Caco-2 (cell line): ENCODE results near the gene DHRSX. TPM values are rescaled to one million over a fixed set of nuclear protein-coding genes. Genes with fewer than 3 reads are reported as not detected.

Source experiments
- BruUV-seq: library from RNA; stranded (reverse); fragments of 400-500 nt; replicated peaks from 2 replicates; lab custom pipeline; 2021; lab: Mats Ljungman, UMichigan
- CTCF ChIA-PET: fragments of 300-600 bp; sonication (Branson Sonifier 250); formaldehyde crosslinking; loops from one replicate; lab custom pipeline; 2022; ENCODE audit warnings: antibody characterized with exemption; lab: Charles Lee
- POLR2A ChIA-PET: fragments of 300-600 bp; sonication (Branson Sonifier 250); formaldehyde crosslinking; loops from one replicate; lab custom pipeline; 2022; ENCODE audit warnings: antibody characterized with exemption; lab: Charles Lee
- DNase-seq, 2 experiments: peaks; one replicate each; pipeline versions ENCODE4 v3.0.0 to v3.0.0-alpha.2; 2020 to 2022
- H3K27me3 ChIP-seq: replicated peaks from 2 replicates; pipeline ENCODE4 v1.6.0; 2011; ENCODE audit warnings: low read length; ENCODE audit not compliant: control insufficient read depth, insufficient read depth
- H3K36me3 ChIP-seq: 2 replicates; pipeline ENCODE4 v1.5.1; 2011; ENCODE audit warnings: low read length; ENCODE audit not compliant: control insufficient read depth, insufficient read depth
- H3K4me1 ChIP-seq: fragments of 250-450 bp; sonication (Bioruptor Pico); 2 replicates; pipeline ENCODE4 v1.5.1; 2020; ENCODE audit warnings: mild to moderate bottlenecking
- H3K4me3 ChIP-seq: 2 replicates; pipeline ENCODE4 v1.5.1; 2011; ENCODE audit warnings: low read depth, mild to moderate bottlenecking, control low read depth, low read length
- H3K9me3 ChIP-seq: fragments of 250-450 bp; sonication (Bioruptor Pico); 2 replicates; pipeline ENCODE4 v1.5.1; 2020; ENCODE audit warnings: mild to moderate bottlenecking, moderate library complexity
- H3K27ac Mint-ChIP-seq: one replicate; pipeline ENCODE4 v1.8.0; 2022; ENCODE audit warnings: mixed read lengths; ENCODE audit not compliant: unreplicated experiment
- H3K27me3 Mint-ChIP-seq: one replicate; pipeline ENCODE4 v1.8.0; 2022; ENCODE audit warnings: mixed read lengths; ENCODE audit not compliant: insufficient read depth, unreplicated experiment
- H3K36me3 Mint-ChIP-seq: one replicate; pipeline ENCODE4 v1.8.0; 2022; ENCODE audit warnings: mild to moderate bottlenecking, mixed read lengths; ENCODE audit not compliant: insufficient read depth, unreplicated experiment
- H3K4me1 Mint-ChIP-seq: one replicate; pipeline ENCODE4 v1.8.0; 2022; ENCODE audit warnings: low read depth, mixed read lengths; ENCODE audit not compliant: unreplicated experiment
- H3K4me3 Mint-ChIP-seq: one replicate; pipeline ENCODE4 v1.8.0; 2022; ENCODE audit warnings: mild to moderate bottlenecking, moderate library complexity, mixed read lengths; ENCODE audit not compliant: unreplicated experiment
- H3K9me3 Mint-ChIP-seq: one replicate; pipeline ENCODE4 v1.8.0; 2022; ENCODE audit warnings: mixed read lengths; ENCODE audit not compliant: unreplicated experiment
- CTCF ChIP-seq, 2 experiments: fragments of 200-600 bp in 1 of 2; IDR thresholded peaks; 1 replicate in 1 of 2; 2 replicates in 1 of 2; pipeline versions ENCODE4 v1.5.1 to v1.8.0; 2011 to 2022; ENCODE audit warnings: antibody characterized with exemption in 1 of 2, control low read depth in 1 of 2, inconsistent platforms in 1 of 2, low read depth in 1 of 2, low read length in 1 of 2, mild to moderate bottlenecking in 1 of 2, moderate library complexity in 1 of 2; ENCODE audit not compliant: insufficient read depth in 1 of 2, severe bottlenecking in 1 of 2, unreplicated experiment in 1 of 2
- intact Hi-C: fragments of 100-400 bp; cut with micrococcal nuclease; formaldehyde crosslinking; loops from one replicate; pipeline ENCODE4 v1.10.0; 2022; ENCODE audit not compliant: unreplicated experiment
- total RNA-seq: library from RNA; stranded (reverse); gene quantifications from 2 replicates; pipeline ENCODE4 v1.2.3, GENCODE V29; 2022

Gene DHRSX
- total RNA-seq, 1 experiment from 2014 or later, result 64.1 TPM

DNA sequence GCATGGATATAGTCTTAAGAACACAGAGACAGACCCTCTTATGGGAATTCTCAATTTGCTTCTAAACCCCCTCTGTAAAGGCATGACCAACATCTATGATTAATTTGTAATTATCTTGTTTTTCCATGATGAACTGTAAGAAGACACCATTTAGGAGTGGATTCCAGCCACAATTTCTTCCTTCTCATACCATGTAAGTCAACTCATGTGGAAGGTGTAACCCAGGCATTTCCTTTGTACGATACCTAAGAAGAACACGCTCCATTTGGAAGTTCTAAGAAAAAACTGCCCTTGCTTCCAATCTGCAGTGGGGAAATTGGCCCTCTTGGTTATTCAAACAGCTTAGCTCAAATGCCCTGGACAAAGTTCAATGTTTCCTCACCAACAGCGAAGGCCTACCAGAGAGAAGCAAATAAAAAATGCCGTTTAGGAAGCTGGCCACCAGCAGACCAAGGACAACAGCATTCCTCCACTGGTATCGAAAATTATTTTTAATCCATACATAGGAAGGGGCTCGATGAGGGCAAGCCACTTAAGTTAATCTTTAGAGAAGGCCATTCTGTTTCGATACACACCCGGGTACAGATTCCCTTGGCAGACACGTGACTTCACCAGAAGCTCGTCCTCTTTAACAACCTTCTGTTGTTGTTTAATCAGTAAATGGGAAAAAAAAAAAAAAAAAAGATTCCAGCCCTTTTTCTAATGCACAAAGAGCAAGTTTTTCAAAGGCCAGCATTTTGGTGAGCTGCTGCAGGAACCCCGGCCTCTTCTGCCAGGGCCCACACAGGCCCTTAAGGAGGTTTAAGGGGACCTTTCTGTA is 2.6 kb downstream of the DHRSX start:
- POLR2A ChIA-PET, result no interaction called here

GRCh38 chrX:2495595-2495994 is 5.2 kb downstream of the DHRSX start:
- POLR2A ChIA-PET, result no interaction called here

More for the DNA sequence above, 2.6 kb downstream of the DHRSX start:
- H3K9me3 ChIP-seq, result no peaks in the 10 kb centered on the region
- H3K4me3 ChIP-seq, result peak overlapping the region; percentile 48
- no peaks in the 10 kb centered on the region; the same call in 1 of the 2 replicates for H3K36me3 ChIP-seq
- intact Hi-C loops, result loop anchor here (1.0 to 5.0 kb wide), 5 partner anchors 15 to 176 kb away; no protein-coding TSS in a partner anchor
- Mint-ChIP-seq H3K9me3 (no peaks in the 10 kb centered on the region), H3K36me3 (peaks cover 51% of the 10 kb centered on the region), H3K4me1 (no peaks in the 10 kb centered on the region), H3K27me3 (no peaks in the 10 kb centered on the region), H3K27ac (peak overlapping the region; percentile 89), H3K4me3 (peak overlapping the region; percentile 74)
- H3K4me1 ChIP-seq, result peaks cover 28% of the 10 kb centered on the region
- no TSS peak for BruUV-seq
- no peaks in the 10 kb centered on the region for H3K27me3 ChIP-seq
- CTCF ChIA-PET, result no interaction called here
- peak; percentile 72 to 78 for DNase-seq
- TF ChIP-seq CTCF (IDR thresholded peaks at IDR 0.05; ENCODE audit: insufficient read depth in 1 of 2, low read depth in 1 of 2, low read length in 1 of 2, severe bottlenecking in 1 of 2, unreplicated experiment in 1 of 2), result no peak

More at GRCh38 chrX:2495595-2495994, 5.2 kb downstream of the DHRSX start:
- Histone ChIP-seq H3K4me1 (peaks cover 20% of the 10 kb centered on the region), H3K36me3 (peaks cover 2% of the 10 kb centered on the region; the same call in 1 of the 2 replicates), H3K4me3 (no peak overlapping the region), H3K27me3 (no peaks in the 10 kb centered on the region), H3K9me3 (no peaks in the 10 kb centered on the region)
- peaks cover 7% of the 10 kb centered on the region for H3K4me1 Mint-ChIP-seq
- CTCF ChIA-PET, result no interaction called here
- peak in 1 of 2 experiments; percentile 18 for DNase-seq
- H3K4me3 Mint-ChIP-seq, result no peak overlapping the region
- no peak overlapping the region for H3K27ac Mint-ChIP-seq
- no peaks in the 10 kb centered on the region for H3K9me3 Mint-ChIP-seq
- no TSS peak for BruUV-seq
- H3K36me3 Mint-ChIP-seq, result peaks cover 63% of the 10 kb centered on the region
- no peak for TF ChIP-seq CTCF (IDR thresholded peaks at IDR 0.05; ENCODE audit: insufficient read depth in 1 of 2, low read depth in 1 of 2, low read length in 1 of 2, severe bottlenecking in 1 of 2, unreplicated experiment in 1 of 2)
- intact Hi-C loops, result loop anchor here (5.0 kb wide), 3 partner anchors 103 to 173 kb away; no protein-coding TSS in a partner anchor
- no peaks in the 10 kb centered on the region for H3K27me3 Mint-ChIP-seq
